ENCODE measurements around the gene FCRLA.
A peak's percentile ranks its signal among the peaks of the same experiment; 100 is the strongest.
"Not testable (repeated sequence)": the region's sequence is repeated elsewhere in the genome, so short reads cannot be mapped to it uniquely, and the experiment has no call there.

Gene FCRLA, protein sequence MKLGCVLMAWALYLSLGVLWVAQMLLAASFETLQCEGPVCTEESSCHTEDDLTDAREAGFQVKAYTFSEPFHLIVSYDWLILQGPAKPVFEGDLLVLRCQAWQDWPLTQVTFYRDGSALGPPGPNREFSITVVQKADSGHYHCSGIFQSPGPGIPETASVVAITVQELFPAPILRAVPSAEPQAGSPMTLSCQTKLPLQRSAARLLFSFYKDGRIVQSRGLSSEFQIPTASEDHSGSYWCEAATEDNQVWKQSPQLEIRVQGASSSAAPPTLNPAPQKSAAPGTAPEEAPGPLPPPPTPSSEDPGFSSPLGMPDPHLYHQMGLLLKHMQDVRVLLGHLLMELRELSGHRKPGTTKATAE

GRCh38 chr1:161706482-161707347 is at the start of gene FCRLA:
Gene FCRLA (plus strand): TSS chr1:161707229. CDS start chr1:161707265, 36 bp downstream.
- Histone ChIP-seq H3K9ac (ENCODE audit: low read length) (peak within 1 kb of the TSS; percentile 28), H3K36me3 (ENCODE audit: control insufficient read depth, insufficient read depth, low read length, severe bottlenecking) (no peaks in the 10 kb centered on the region), H3K27me3 (replicated peaks; ENCODE audit: control insufficient read depth, insufficient read depth, low read length) (no peaks in the 10 kb centered on the region), H3K9me3 (ENCODE audit: control insufficient read depth, low read length) (no peaks in the 10 kb centered on the region), H3K4me1 (ENCODE audit: control insufficient read depth, insufficient read depth, low read length) (peaks cover 40% of the 10 kb centered on the region), H3K4me3 (ENCODE audit: low read length) (peak within 1 kb of the TSS; percentile 12)
- peak; percentile 74 for DNase-seq (ENCODE audit: low read depth)

DNA sequence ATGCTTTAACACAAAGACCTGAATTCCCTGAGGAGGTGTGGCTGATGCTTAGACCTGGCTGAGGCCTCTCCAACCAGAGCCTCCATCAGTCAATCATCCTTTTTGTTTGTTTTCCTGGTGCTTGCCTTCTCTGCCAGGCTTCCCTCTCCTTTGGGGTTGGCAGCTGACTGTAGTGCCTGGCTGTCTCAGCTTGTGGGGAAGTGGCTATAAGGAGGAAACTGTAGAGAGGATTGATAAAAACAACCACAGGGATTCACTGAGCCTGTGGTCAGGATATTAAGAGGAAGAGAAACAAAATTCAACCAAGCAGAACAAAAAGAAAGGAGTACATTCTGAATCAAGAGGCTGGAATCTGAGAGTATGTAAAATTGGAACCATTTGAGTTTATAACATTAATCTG is 48.5 kb upstream of the FCRLA start:
- not testable (repeated sequence) for DNase-seq (ENCODE audit: low read depth); H3K4me1 ChIP-seq (ENCODE audit: control insufficient read depth, insufficient read depth, low read length); H3K4me3 ChIP-seq (ENCODE audit: low read length); H3K36me3 ChIP-seq (ENCODE audit: control insufficient read depth, insufficient read depth, low read length, severe bottlenecking); H3K9me3 ChIP-seq (ENCODE audit: control insufficient read depth, low read length); H3K9ac ChIP-seq (ENCODE audit: low read length); H3K27me3 ChIP-seq (replicated peaks; ENCODE audit: control insufficient read depth, insufficient read depth, low read length)

DNA sequence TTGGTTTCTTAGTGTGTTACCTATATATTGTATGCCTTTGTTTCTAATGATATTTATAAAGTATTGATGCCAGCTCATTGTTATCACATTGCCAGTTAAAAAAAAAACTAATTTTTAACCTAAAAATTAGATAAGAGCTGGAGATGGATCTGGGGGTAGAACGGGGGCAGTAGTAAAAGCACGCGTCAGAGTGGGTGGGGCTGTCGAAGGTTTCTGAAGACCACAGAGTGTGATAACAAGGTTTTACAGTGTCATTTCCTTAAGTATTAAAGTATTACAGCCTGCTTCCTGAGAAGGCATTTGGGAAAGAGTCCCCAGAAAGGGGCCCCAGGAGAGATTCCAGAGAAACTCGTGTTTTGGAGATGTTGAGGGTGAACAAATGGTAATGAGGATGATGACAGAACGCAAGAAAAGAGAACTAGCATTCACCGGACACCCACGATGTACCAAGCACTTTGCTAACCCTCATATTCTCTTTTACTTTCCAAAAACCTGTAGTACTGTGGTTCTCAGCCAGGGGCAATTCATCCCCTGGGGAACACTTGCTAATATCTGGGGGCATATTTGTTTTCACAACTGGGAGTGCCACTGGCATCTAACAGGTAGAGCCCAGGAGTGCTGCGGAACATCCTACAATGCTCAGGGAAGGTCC is 45.2 kb upstream of the FCRLA start:
- not testable (repeated sequence) for H3K9ac ChIP-seq (ENCODE audit: low read length); H3K4me1 ChIP-seq (ENCODE audit: control insufficient read depth, insufficient read depth, low read length); H3K9me3 ChIP-seq (ENCODE audit: control insufficient read depth, low read length); DNase-seq (ENCODE audit: low read depth); H3K4me3 ChIP-seq (ENCODE audit: low read length); H3K27me3 ChIP-seq (replicated peaks; ENCODE audit: control insufficient read depth, insufficient read depth, low read length); H3K36me3 ChIP-seq (ENCODE audit: control insufficient read depth, insufficient read depth, low read length, severe bottlenecking)

DNA sequence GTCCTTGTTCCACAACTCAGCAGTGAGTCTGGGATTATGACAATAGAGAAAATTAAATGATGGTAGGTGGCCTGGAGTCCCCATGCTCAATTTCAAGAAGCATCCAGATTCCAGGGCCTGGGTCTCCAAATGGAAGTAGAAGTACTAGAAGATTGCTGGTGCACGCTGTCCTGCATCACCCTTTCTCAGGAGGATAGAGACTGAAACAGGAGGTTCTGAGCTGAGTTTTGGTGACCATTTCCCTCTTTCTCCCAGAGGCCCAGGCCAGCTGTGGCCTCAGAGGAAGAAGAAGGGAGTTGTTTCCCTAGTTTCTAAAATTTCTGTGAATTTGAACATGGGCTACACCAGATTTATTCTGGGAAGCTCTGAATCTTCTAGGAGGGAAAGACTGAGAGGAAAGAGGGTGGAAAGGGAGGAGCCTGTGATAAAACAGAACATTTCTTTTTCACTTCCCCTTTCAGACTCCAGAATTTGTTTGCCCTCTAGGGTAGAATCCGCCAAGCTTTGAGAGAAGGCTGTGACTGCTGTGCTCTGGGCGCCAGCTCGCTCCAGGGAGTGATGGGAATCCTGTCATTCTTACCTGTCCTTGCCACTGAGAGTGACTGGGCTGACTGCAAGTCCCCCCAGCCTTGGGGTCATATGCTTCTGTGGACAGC is 44.2 kb upstream of the FCRLA start, which contains the start of gene FCGR2B:
Gene FCGR2B (plus strand): TSS at position 460 of the 656 bp plus-strand sequence. CDS start 99 bp downstream, at position 559.
- not testable (repeated sequence) for DNase-seq (ENCODE audit: low read depth); H3K9me3 ChIP-seq (ENCODE audit: control insufficient read depth, low read length); H3K9ac ChIP-seq (ENCODE audit: low read length); H3K4me3 ChIP-seq (ENCODE audit: low read length); H3K27me3 ChIP-seq (replicated peaks; ENCODE audit: control insufficient read depth, insufficient read depth, low read length); H3K36me3 ChIP-seq (ENCODE audit: control insufficient read depth, insufficient read depth, low read length, severe bottlenecking); H3K4me1 ChIP-seq (ENCODE audit: control insufficient read depth, insufficient read depth, low read length)

GRCh38 chr1:161663569-161663968 is 43.5 kb upstream of the FCRLA start:
- not testable (repeated sequence) for H3K4me1 ChIP-seq (ENCODE audit: control insufficient read depth, insufficient read depth, low read length); H3K4me3 ChIP-seq (ENCODE audit: low read length); H3K36me3 ChIP-seq (ENCODE audit: control insufficient read depth, insufficient read depth, low read length, severe bottlenecking); H3K9ac ChIP-seq (ENCODE audit: low read length); H3K9me3 ChIP-seq (ENCODE audit: control insufficient read depth, low read length); H3K27me3 ChIP-seq (replicated peaks; ENCODE audit: control insufficient read depth, insufficient read depth, low read length); DNase-seq (ENCODE audit: low read depth)

DNA sequence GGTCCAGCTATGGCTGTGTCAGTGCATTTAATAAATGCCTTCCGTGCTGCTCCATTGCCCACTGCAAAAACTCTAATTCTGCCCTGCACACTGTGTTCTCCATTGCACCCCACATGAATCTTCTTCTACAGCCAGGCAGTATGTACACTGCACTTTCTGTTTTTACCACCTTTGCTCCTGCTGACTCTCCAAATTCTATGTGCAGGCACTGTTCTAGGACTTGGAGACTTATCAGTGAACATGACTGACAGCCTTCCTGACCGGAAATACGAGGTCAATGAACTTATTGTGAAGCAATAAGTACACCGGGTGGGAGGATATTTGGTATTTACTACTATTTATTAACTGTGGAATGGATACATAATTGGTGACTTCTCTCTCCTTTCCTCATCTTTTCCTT is 42.3 kb upstream of the FCRLA start:
- H3K27me3 ChIP-seq (replicated peaks; ENCODE audit: control insufficient read depth, insufficient read depth, low read length); H3K4me1 ChIP-seq (ENCODE audit: control insufficient read depth, insufficient read depth, low read length); H3K9me3 ChIP-seq (ENCODE audit: control insufficient read depth, low read length); H3K4me3 ChIP-seq (ENCODE audit: low read length); H3K9ac ChIP-seq (ENCODE audit: low read length); DNase-seq (ENCODE audit: low read depth); H3K36me3 ChIP-seq (ENCODE audit: control insufficient read depth, insufficient read depth, low read length, severe bottlenecking): not testable (repeated sequence)

GRCh38 chr1:161671045-161672020 is 35.7 kb upstream of the FCRLA start:
- H3K9ac ChIP-seq (ENCODE audit: low read length); H3K27me3 ChIP-seq (replicated peaks; ENCODE audit: control insufficient read depth, insufficient read depth, low read length); DNase-seq (ENCODE audit: low read depth); H3K4me1 ChIP-seq (ENCODE audit: control insufficient read depth, insufficient read depth, low read length); H3K36me3 ChIP-seq (ENCODE audit: control insufficient read depth, insufficient read depth, low read length, severe bottlenecking); H3K9me3 ChIP-seq (ENCODE audit: control insufficient read depth, low read length); H3K4me3 ChIP-seq (ENCODE audit: low read length): not testable (repeated sequence)

GRCh38 chr1:161673437-161673836 is 33.6 kb upstream of the FCRLA start:
- not testable (repeated sequence) for H3K4me3 ChIP-seq (ENCODE audit: low read length); H3K4me1 ChIP-seq (ENCODE audit: control insufficient read depth, insufficient read depth, low read length); H3K36me3 ChIP-seq (ENCODE audit: control insufficient read depth, insufficient read depth, low read length, severe bottlenecking); H3K27me3 ChIP-seq (replicated peaks; ENCODE audit: control insufficient read depth, insufficient read depth, low read length); H3K9ac ChIP-seq (ENCODE audit: low read length); H3K9me3 ChIP-seq (ENCODE audit: control insufficient read depth, low read length)
- peak; percentile 39 for DNase-seq (ENCODE audit: low read depth)

- H3K4me1 ChIP-seq (ENCODE audit: control insufficient read depth, insufficient read depth, low read length); H3K4me3 ChIP-seq (ENCODE audit: low read length); H3K27me3 ChIP-seq (replicated peaks; ENCODE audit: control insufficient read depth, insufficient read depth, low read length); H3K9ac ChIP-seq (ENCODE audit: low read length); H3K36me3 ChIP-seq (ENCODE audit: control insufficient read depth, insufficient read depth, low read length, severe bottlenecking); DNase-seq (ENCODE audit: low read depth); H3K9me3 ChIP-seq (ENCODE audit: control insufficient read depth, low read length): not testable (repeated sequence)
These were observed 32.6 kb upstream of the FCRLA start for GRCh38 chr1:161674447-161674846.

DNA sequence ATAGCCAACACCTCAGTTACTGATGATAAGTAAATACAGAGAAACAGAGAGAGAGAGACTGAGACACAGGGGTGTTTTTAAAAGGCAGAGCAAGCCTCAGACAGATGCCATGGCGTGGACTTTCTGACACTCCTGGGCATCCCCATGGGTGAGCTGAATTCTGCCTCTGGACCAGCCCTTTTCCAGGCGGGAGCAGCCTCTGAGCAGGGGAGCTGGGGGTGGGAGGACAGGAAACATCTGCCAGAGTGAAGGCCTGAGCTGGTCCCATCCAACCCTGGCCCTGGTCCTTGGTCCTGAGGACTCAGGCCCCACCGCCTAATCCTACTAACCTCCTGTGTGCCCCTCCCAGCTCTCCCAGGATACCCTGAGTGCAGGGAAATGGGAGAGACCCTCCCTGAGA is 32.1 kb upstream of the FCRLA start:
- H3K4me1 ChIP-seq (ENCODE audit: control insufficient read depth, insufficient read depth, low read length); DNase-seq (ENCODE audit: low read depth); H3K9me3 ChIP-seq (ENCODE audit: control insufficient read depth, low read length); H3K9ac ChIP-seq (ENCODE audit: low read length); H3K36me3 ChIP-seq (ENCODE audit: control insufficient read depth, insufficient read depth, low read length, severe bottlenecking); H3K4me3 ChIP-seq (ENCODE audit: low read length); H3K27me3 ChIP-seq (replicated peaks; ENCODE audit: control insufficient read depth, insufficient read depth, low read length): not testable (repeated sequence)

All from adipocyte (in vitro differentiated cells).